Activated CD4-positive, alpha-beta T cell treated with anti-CD3 and anti-CD28 coated beads, Interleukin-2, amount 10 ng/mL, durations not matched to agents 7 days and 5 days (primary cell): ENCODE measurements around the gene SMYD1. TPM values are rescaled to one million over a fixed set of nuclear protein-coding genes. Genes with fewer than 3 reads are reported as not detected.

ENCODE experiments used
- CTCF ChIA-PET: fragments of 350-600 bp; sonication (Branson Sonifier 250); formaldehyde crosslinking; loops from one replicate; lab custom pipeline; 2021; ENCODE audit warnings: antibody characterized with exemption; lab: Charles Lee
- POLR2A ChIA-PET: fragments of 350-600 bp; sonication (Branson Sonifier 250); formaldehyde crosslinking; loops from one replicate; lab custom pipeline; 2021; ENCODE audit warnings: antibody characterized with exemption; lab: Charles Lee
- DNase-seq: peaks from one replicate; pipeline ENCODE4 v3.0.0-alpha.2; 2020
- H3K27ac Mint-ChIP-seq: one replicate; pipeline ENCODE4 v1.8.0; 2021; ENCODE audit warnings: mild to moderate bottlenecking, moderate library complexity, mixed read lengths
- H3K27me3 Mint-ChIP-seq: one replicate; pipeline ENCODE4 v1.8.0; 2021; ENCODE audit warnings: mixed read lengths
- H3K36me3 Mint-ChIP-seq: one replicate; pipeline ENCODE4 v1.8.0; 2021; ENCODE audit warnings: low read depth, mixed read lengths
- H3K4me1 Mint-ChIP-seq: one replicate; pipeline ENCODE4 v1.8.0; 2021; ENCODE audit warnings: mixed read lengths
- H3K4me3 Mint-ChIP-seq: one replicate; pipeline ENCODE4 v1.8.0; 2021; ENCODE audit warnings: mild to moderate bottlenecking, moderate library complexity, mixed read lengths
- H3K9me3 Mint-ChIP-seq: one replicate; pipeline ENCODE4 v1.8.0; 2021; ENCODE audit warnings: mixed read lengths
- microRNA-seq: library from miRNA; unstranded; fragments of <30 nt; microRNA quantifications from one replicate; pipeline ENCODE4 v1.2.0, GENCODE V29; 2021; ENCODE audit warnings: borderline microRNAs expressed, borderline replicate concordance
- total RNA-seq, 2 experiments: library from RNA; stranded (reverse); gene quantifications; one replicate each; pipeline ENCODE4 v1.2.3, GENCODE V29; 2021

The SMYD1 gene
- total RNA-seq, 2 experiments from 2014 or later, result not detected

- CTCF ChIA-PET, result interaction anchor here (0.6 to 1.0 kb wide), 2 partner anchors 11 to 89 kb away, joined by 3 to 4 read pairs; no protein-coding TSS in a partner anchor
- H3K27me3 Mint-ChIP-seq, result peaks cover 14% of the 10 kb centered on the region
- no peak overlapping the region for H3K4me3 Mint-ChIP-seq
- H3K36me3 Mint-ChIP-seq, result no peaks in the 10 kb centered on the region
- H3K27ac Mint-ChIP-seq, result no peak overlapping the region
- POLR2A ChIA-PET, result no interaction called here
- no peaks in the 10 kb centered on the region for H3K4me1 Mint-ChIP-seq
- H3K9me3 Mint-ChIP-seq, result peaks cover 18% of the 10 kb centered on the region
- DNase-seq, result no peak
These were observed 81.4 kb downstream of the SMYD1 start for GRCh38 chr2:88148929-88149438.

DNA sequence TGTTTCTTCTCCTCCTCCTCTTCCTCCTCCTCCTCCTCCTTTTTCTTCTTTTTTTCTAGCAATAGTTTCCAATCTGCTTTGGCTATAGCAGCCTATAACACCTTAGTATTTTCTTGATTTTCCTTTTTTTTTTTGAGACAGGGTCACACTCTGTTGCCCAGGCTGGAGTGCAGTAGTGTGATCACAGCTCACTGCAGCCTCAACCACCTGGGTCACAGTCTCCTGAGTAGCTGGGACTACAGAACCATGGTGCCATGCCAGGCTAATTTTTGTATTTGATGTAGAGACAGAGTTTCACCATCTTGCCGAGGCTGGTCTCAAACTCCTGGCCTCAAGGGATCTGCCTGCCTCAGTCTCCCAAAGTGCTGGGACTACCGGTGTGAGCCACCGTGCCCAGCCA is 91.9 kb downstream of the SMYD1 start:
- POLR2A ChIA-PET, result interaction anchor here (0.6 kb wide), 1 partner anchor 1653 kb away, joined by 3 read pairs; no protein-coding TSS in a partner anchor
- Mint-ChIP-seq H3K27me3 (peaks cover 4% of the 10 kb centered on the region), H3K4me1 (no peaks in the 10 kb centered on the region), H3K27ac (no peak overlapping the region), H3K36me3 (no peaks in the 10 kb centered on the region), H3K4me3 (no peak overlapping the region), H3K9me3 (no peaks in the 10 kb centered on the region)
- CTCF ChIA-PET, result interaction anchor here (0.7 to 2.4 kb wide), 2 partner anchors 80 to 98 kb away, joined by 3 to 17 read pairs; no protein-coding TSS in a partner anchor
- no peak for DNase-seq

DNA sequence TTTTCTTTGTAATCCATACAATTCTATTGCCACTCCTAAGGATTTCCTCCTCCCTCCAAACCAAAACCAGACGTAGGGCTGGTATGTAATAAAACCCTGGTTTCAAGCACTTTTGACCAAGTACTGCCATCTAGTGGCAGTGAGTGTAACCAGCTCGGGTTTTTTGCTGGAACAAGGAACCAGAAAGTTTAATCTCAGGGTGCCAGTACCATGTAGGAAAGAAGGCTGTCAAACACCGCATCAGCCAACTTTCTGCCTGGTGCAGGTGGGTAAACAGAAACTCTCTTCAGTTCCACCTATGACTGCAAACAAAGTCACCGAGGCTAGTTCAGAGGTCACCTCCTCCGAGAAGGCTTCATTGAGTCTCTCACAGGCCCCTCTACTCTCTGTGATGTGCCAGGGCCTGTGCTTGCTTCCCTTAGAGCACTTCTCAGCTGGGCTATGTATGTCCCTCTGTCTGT is 92.4 kb downstream of the SMYD1 start:
- peak; percentile 73 for DNase-seq
- H3K27me3 Mint-ChIP-seq, result peaks cover 4% of the 10 kb centered on the region
- H3K4me1 Mint-ChIP-seq, result no peaks in the 10 kb centered on the region
- no peaks in the 10 kb centered on the region for H3K9me3 Mint-ChIP-seq
- H3K36me3 Mint-ChIP-seq, result no peaks in the 10 kb centered on the region
- no peak overlapping the region for H3K4me3 Mint-ChIP-seq
- ChIA-PET CTCF (interaction anchor here (0.7 to 2.4 kb wide), 3 partner anchors 11 to 99 kb away, joined by 3 to 17 read pairs (median 3); no protein-coding TSS in a partner anchor), POLR2A (interaction anchor here (0.6 kb wide), 1 partner anchor 1654 kb away, joined by 3 read pairs; no protein-coding TSS in a partner anchor)
- no peak overlapping the region for H3K27ac Mint-ChIP-seq

GRCh38 chr2:88160517-88160916 is 92.9 kb downstream of the SMYD1 start:
- Mint-ChIP-seq H3K36me3 (no peaks in the 10 kb centered on the region), H3K4me3 (no peak overlapping the region), H3K9me3 (no peaks in the 10 kb centered on the region), H3K27ac (no peak overlapping the region), H3K4me1 (no peaks in the 10 kb centered on the region), H3K27me3 (peaks cover 4% of the 10 kb centered on the region)
- no peak for DNase-seq
- ChIA-PET CTCF (interaction anchor here (0.7 to 2.4 kb wide), 3 partner anchors 12 to 99 kb away, joined by 3 to 17 read pairs (median 3); no protein-coding TSS in a partner anchor), POLR2A (no interaction called here)

GRCh38 chr2:88161446-88162244 is 94.0 kb downstream of the SMYD1 start:
- Mint-ChIP-seq H3K4me1 (no peaks in the 10 kb centered on the region), H3K9me3 (no peaks in the 10 kb centered on the region), H3K27me3 (peaks cover 4% of the 10 kb centered on the region), H3K27ac (no peak overlapping the region), H3K4me3 (no peak overlapping the region), H3K36me3 (no peaks in the 10 kb centered on the region)
- CTCF ChIA-PET, result no interaction called here
- no peak for DNase-seq
- POLR2A ChIA-PET, result no interaction called here

Small RNA genes lying within 50 kb of the gene (microRNA-seq; reads per million reads assigned to microRNA genes)
- not detected for gene MIR4780

Other genes starting within 250 kb of the SMYD1 start
- gene RGPD2, start 242.0 kb upstream of the SMYD1 start, total RNA-seq, result 1 to 10 TPM in 1 of 2 experiments, under 1 TPM in 1; 0.64 to 1.3 TPM
- gene RNU2-63P, start 51.3 kb upstream of the SMYD1 start, total RNA-seq, result 1 to 10 TPM; 1.9 TPM
- 10 to 100 TPM; 20.5 to 21.7 TPM for gene KRCC1, start 12.0 kb upstream of the SMYD1 start, total RNA-seq
- not detected for gene FABP1, start 60.2 kb downstream of the SMYD1 start, total RNA-seq
- under 1 TPM; 0.06 to 0.25 TPM for gene THNSL2, start 102.5 kb downstream of the SMYD1 start, total RNA-seq